ENCODE data around the gene SLC5A9. TPM values are rescaled to one million over a fixed set of nuclear protein-coding genes. Genes with fewer than 3 reads are reported as not detected.
"Not testable (repeated sequence)": the region's sequence is repeated elsewhere in the genome, so short reads cannot be mapped to it uniquely, and the experiment has no call there.

SLC5A9 gene
- polyA plus RNA-seq, 1 donor = 133 TPM

DNA sequence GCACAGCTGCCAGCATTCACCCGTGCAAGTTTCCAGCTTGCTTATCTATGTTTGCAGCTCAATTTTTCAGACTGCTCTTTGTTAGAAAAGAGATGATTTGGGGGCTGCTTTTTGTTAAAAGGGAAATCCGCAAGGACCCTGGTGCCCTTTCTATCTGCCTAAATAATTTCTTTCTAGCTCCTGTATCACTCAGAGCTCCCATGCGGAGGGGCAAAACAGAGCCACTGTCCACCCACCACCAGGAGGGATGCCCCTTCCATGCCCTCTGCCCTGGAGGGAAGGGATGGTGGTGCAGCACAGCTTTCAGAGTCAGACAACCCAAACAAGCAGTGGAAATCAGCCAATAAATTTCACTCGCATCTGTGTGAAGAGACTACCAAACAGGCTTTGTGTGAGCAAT, 13.9 kb upstream of the SLC5A9 start:
- Histone ChIP-seq H3K27me3 (ENCODE audit: control insufficient read depth, insufficient read depth, low read length) (no peaks in the 10 kb centered on the region), H3K4me1 (ENCODE audit: control insufficient read depth, insufficient read depth, low read length) (no peaks in the 10 kb centered on the region), H3K36me3 (ENCODE audit: control insufficient read depth, insufficient read depth, low read length) (no peaks in the 10 kb centered on the region), H3K27ac (ENCODE audit: low read length) (no peak overlapping the region), H3K4me3 (ENCODE audit: low read length) (no peak overlapping the region), H3K9me3 (ENCODE audit: control insufficient read depth, low read depth, low read length) (no peaks in the 10 kb centered on the region)
- DNase-seq = no peak
- no CpG with 5 or more reads among the region's 4 CpGs for WGBS (ENCODE audit: insufficient coverage, low lambda C conversion rate)

DNA sequence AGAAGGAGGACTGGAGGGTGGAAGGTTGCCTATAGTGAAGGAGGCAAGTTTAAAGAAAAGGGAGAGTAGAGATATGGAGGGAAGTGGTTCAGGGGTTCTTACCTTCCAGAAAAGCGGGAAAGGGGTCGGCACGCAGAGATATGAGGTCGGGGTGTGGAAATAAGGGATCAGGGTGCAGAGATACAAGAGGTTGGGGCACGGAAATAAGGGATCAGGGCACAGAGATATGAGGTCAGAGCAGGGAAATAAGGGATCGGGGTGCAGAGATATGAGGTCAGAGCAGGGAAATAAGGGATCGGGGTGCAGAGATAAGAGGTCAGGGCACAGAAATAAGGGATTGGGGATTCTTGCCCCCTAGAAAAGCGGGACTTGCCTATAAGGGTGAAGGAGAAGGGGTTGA, 9.1 kb upstream of the SLC5A9 start:
- H3K4me3 ChIP-seq (ENCODE audit: low read length); H3K9me3 ChIP-seq (ENCODE audit: control insufficient read depth, low read depth, low read length); DNase-seq; H3K27ac ChIP-seq (ENCODE audit: low read length); H3K4me1 ChIP-seq (ENCODE audit: control insufficient read depth, insufficient read depth, low read length); H3K36me3 ChIP-seq (ENCODE audit: control insufficient read depth, insufficient read depth, low read length); H3K27me3 ChIP-seq (ENCODE audit: control insufficient read depth, insufficient read depth, low read length): not testable (repeated sequence)
- WGBS (ENCODE audit: insufficient coverage, low lambda C conversion rate) = 70% methylated on average over 2 of the region's 8 CpGs

DNA sequence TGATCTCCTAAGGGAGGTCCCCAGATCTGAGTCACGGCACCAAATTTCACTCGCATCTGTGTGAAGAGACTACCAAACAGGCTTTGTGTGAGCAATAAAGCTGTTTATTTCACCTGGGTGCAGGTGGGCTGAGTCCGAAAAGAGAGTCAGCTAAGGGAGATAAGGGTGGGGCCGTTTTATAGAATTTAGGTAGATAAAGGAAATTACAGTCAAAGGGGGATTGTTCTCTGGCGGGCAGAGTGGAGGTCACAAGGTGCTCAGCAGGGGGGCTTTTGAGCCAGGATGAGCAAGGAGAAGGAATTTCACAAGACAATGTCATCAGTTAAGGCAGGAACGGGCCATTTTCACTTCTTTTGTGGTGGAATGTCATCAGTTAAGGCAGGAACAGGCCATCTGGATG, 8.2 kb upstream of the SLC5A9 start:
- 20% methylated on average over 1 of the region's 6 CpGs for WGBS (ENCODE audit: insufficient coverage, low lambda C conversion rate)
- not testable (repeated sequence) for H3K4me1 ChIP-seq (ENCODE audit: control insufficient read depth, insufficient read depth, low read length); H3K36me3 ChIP-seq (ENCODE audit: control insufficient read depth, insufficient read depth, low read length); DNase-seq; H3K27me3 ChIP-seq (ENCODE audit: control insufficient read depth, insufficient read depth, low read length); H3K27ac ChIP-seq (ENCODE audit: low read length); H3K4me3 ChIP-seq (ENCODE audit: low read length); H3K9me3 ChIP-seq (ENCODE audit: control insufficient read depth, low read depth, low read length)

DNA sequence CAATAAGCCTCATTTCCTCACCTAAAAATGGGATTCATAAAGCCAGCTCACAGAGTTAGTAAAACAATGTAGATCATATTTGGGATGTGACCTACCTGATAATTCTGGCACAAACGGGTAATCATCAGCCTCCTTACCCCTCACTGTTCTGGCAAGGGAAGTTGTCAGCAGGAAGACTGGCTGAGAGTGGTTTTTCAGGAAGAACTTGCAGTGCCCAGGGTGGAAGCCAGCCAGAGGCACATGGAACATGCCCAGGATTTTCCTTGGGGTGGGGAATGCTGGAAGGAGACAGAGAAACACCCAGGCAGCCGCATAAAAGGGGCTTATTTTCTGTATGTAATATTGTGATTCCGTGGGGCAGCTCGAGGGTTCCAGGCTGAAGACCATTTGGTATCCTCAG, 7.7 kb upstream of the SLC5A9 start:
- Histone ChIP-seq H3K27ac (ENCODE audit: low read length) (no peak overlapping the region), H3K4me1 (ENCODE audit: control insufficient read depth, insufficient read depth, low read length) (no peaks in the 10 kb centered on the region), H3K27me3 (ENCODE audit: control insufficient read depth, insufficient read depth, low read length) (no peaks in the 10 kb centered on the region), H3K9me3 (ENCODE audit: control insufficient read depth, low read depth, low read length) (no peaks in the 10 kb centered on the region), H3K36me3 (ENCODE audit: control insufficient read depth, insufficient read depth, low read length) (no peaks in the 10 kb centered on the region), H3K4me3 (ENCODE audit: low read length) (no peak overlapping the region)
- WGBS (ENCODE audit: insufficient coverage, low lambda C conversion rate) = 100% methylated on average over 1 of the region's 4 CpGs
- DNase-seq = no peak

DNA sequence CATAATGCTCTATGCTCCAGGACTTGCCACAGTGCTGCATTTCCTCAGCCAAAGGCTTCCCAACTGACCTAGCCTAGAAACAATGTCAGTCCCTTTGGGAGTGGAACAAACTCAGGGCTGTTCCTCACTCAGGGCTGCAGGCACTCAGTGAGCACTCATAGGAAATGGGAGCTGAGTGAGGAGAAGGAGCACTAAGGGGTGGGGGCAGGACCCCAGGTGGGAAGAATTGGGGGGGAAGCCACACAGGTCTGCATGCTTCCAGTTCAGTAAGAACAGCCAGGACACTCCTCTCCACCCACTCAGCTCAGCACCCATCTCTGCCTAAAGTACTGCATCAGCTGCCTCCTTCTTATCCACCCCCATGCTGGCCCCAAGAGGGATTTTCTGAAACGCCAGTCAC, 7.3 kb upstream of the SLC5A9 start:
- Histone ChIP-seq H3K4me3 (ENCODE audit: low read length) (no peak overlapping the region), H3K9me3 (ENCODE audit: control insufficient read depth, low read depth, low read length) (no peaks in the 10 kb centered on the region), H3K27ac (ENCODE audit: low read length) (no peak overlapping the region), H3K4me1 (ENCODE audit: control insufficient read depth, insufficient read depth, low read length) (no peaks in the 10 kb centered on the region), H3K36me3 (ENCODE audit: control insufficient read depth, insufficient read depth, low read length) (no peaks in the 10 kb centered on the region), H3K27me3 (ENCODE audit: control insufficient read depth, insufficient read depth, low read length) (no peaks in the 10 kb centered on the region)
- DNase-seq = no peak
- WGBS (ENCODE audit: insufficient coverage, low lambda C conversion rate) = no CpG with 5 or more reads among the region's 1 CpG

DNA sequence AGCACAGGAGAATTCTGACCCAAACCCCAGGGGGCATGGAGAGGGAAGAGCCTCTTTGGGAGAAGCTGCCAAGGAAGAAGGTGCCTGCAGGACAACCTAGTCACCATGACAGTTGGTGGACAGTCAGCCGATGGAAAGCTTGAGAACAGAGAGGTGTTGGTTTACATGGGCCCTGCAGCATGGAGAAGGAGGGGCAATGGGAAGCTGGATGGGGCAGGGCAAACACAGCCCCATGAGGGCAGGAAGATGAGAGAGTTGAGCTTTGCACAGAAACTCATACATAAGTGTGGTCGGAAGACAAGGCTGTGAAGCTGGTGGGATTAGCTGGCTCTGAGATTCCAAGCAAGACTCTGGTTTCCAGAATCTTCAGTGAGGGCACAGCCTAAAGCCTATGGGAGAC, 6.6 kb upstream of the SLC5A9 start:
- no CpG with 5 or more reads among the region's 2 CpGs for WGBS (ENCODE audit: insufficient coverage, low lambda C conversion rate)
- Histone ChIP-seq H3K36me3 (ENCODE audit: control insufficient read depth, insufficient read depth, low read length) (no peaks in the 10 kb centered on the region), H3K4me1 (ENCODE audit: control insufficient read depth, insufficient read depth, low read length) (peaks cover under 1% of the 10 kb centered on the region), H3K4me3 (ENCODE audit: low read length) (no peak overlapping the region), H3K27me3 (ENCODE audit: control insufficient read depth, insufficient read depth, low read length) (no peaks in the 10 kb centered on the region), H3K9me3 (ENCODE audit: control insufficient read depth, low read depth, low read length) (no peaks in the 10 kb centered on the region), H3K27ac (ENCODE audit: low read length) (no peak overlapping the region)
- DNase-seq = no peak

DNA sequence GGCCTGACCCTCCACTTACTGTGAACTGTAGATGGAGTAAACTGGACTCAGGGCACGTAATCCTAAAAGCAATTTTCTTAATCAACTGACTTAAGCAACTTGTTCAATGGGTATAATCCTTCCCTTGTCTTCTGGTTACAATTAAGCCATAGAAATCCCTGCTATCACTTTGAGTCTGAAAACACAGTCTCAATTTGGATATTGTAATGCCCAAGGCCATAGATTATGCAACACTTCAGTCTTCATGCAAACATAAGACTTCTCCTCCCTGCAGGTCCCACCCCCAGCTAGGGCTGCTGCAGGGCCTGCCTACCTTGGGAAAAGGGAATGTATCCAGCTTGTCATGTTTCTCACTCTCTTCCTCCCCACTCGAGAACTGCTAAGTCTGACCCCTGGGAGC, 6.2 kb upstream of the SLC5A9 start:
- no CpG with 5 or more reads among the region's 2 CpGs for WGBS (ENCODE audit: insufficient coverage, low lambda C conversion rate)
- H3K9me3 ChIP-seq (ENCODE audit: control insufficient read depth, low read depth, low read length) = no peaks in the 10 kb centered on the region
- H3K27me3 ChIP-seq (ENCODE audit: control insufficient read depth, insufficient read depth, low read length) = no peaks in the 10 kb centered on the region
- peaks cover 5% of the 10 kb centered on the region for H3K4me1 ChIP-seq (ENCODE audit: control insufficient read depth, insufficient read depth, low read length)
- H3K4me3 ChIP-seq (ENCODE audit: low read length) = no peak overlapping the region
- H3K36me3 ChIP-seq (ENCODE audit: control insufficient read depth, insufficient read depth, low read length) = no peaks in the 10 kb centered on the region
- H3K27ac ChIP-seq (ENCODE audit: low read length) = no peak overlapping the region
- DNase-seq = no peak

DNA sequence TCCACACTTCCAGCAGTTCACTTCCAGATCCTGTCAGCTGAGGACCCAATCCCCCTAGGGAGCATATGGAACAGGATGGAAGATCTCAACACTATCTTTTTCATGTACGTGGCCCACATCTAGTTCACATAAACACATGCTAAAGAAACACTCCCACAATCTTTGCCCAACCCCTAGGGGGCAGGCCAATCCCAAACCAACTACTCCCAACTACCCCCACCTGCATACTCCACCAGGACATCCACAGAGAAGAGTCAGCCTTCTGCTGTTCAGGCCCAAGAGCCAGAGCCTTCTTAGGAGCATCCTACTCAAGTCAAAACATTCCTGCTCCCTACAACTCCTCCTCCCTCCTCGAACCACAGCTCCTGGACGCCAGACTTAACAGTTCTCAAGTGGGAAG, 5.6 kb upstream of the SLC5A9 start:
- Histone ChIP-seq H3K36me3 (ENCODE audit: control insufficient read depth, insufficient read depth, low read length) (no peaks in the 10 kb centered on the region), H3K4me3 (ENCODE audit: low read length) (no peak overlapping the region), H3K27ac (ENCODE audit: low read length) (no peak overlapping the region), H3K27me3 (ENCODE audit: control insufficient read depth, insufficient read depth, low read length) (no peaks in the 10 kb centered on the region), H3K4me1 (ENCODE audit: control insufficient read depth, insufficient read depth, low read length) (peaks cover 11% of the 10 kb centered on the region), H3K9me3 (ENCODE audit: control insufficient read depth, low read depth, low read length) (no peaks in the 10 kb centered on the region)
- WGBS (ENCODE audit: insufficient coverage, low lambda C conversion rate) = no CpG with 5 or more reads among the region's 3 CpGs
- no peak for DNase-seq

DNA sequence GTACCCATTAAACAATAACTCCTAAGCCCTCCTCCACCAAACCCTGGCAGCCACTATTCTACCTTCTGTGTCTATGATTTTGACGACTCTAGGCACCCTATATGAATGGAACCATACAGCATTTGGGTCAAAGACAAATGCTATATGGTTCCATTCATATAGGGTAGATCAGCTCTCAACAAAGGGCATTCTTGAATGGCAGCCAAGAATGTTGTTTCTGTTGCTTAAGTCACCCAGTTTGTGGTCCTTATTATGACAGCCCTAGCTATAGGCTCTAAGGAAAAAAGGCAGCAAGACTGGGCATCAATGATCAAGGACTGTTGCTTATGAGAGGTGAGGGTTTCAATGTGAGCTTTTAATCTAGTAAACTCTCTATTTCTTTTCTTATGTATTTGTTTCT, 4.7 kb upstream of the SLC5A9 start:
- Histone ChIP-seq H3K36me3 (ENCODE audit: control insufficient read depth, insufficient read depth, low read length) (no peaks in the 10 kb centered on the region), H3K4me1 (ENCODE audit: control insufficient read depth, insufficient read depth, low read length) (peaks cover 16% of the 10 kb centered on the region), H3K4me3 (ENCODE audit: low read length) (no peak overlapping the region), H3K27ac (ENCODE audit: low read length) (no peak overlapping the region), H3K9me3 (ENCODE audit: control insufficient read depth, low read depth, low read length) (no peaks in the 10 kb centered on the region), H3K27me3 (ENCODE audit: control insufficient read depth, insufficient read depth, low read length) (no peaks in the 10 kb centered on the region)
- WGBS (ENCODE audit: insufficient coverage, low lambda C conversion rate) = no CpG with 5 or more reads among the region's 1 CpG
- DNase-seq = no peak

DNA sequence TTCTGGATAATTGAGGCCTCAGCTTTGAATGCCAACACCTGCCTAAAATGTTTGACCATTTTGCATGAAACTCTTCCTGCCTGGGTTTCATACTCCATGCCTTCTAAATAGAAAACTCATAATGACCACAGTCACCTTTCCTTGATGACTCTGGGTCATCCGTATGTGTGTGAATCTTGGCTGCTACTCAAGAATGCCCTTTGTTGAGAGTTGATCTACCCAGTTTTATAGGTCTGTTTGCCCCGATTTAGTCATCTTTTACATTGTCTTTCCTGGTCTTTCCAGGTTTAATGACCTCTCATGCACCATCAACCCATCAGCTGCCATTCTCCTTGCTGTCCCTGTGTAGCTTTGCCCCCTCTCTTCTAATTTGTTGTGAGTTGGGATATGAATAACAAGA, 2.7 kb upstream of the SLC5A9 start:
- no peak for DNase-seq
- Histone ChIP-seq H3K4me1 (ENCODE audit: control insufficient read depth, insufficient read depth, low read length) (peaks cover 34% of the 10 kb centered on the region), H3K27ac (ENCODE audit: low read length) (no peak overlapping the region), H3K9me3 (ENCODE audit: control insufficient read depth, low read depth, low read length) (no peaks in the 10 kb centered on the region), H3K27me3 (ENCODE audit: control insufficient read depth, insufficient read depth, low read length) (no peaks in the 10 kb centered on the region), H3K36me3 (ENCODE audit: control insufficient read depth, insufficient read depth, low read length) (peaks cover under 1% of the 10 kb centered on the region), H3K4me3 (ENCODE audit: low read length) (no peak overlapping the region)
- WGBS (ENCODE audit: insufficient coverage, low lambda C conversion rate) = 83% methylated on average over 2 of the region's 2 CpGs

DNA sequence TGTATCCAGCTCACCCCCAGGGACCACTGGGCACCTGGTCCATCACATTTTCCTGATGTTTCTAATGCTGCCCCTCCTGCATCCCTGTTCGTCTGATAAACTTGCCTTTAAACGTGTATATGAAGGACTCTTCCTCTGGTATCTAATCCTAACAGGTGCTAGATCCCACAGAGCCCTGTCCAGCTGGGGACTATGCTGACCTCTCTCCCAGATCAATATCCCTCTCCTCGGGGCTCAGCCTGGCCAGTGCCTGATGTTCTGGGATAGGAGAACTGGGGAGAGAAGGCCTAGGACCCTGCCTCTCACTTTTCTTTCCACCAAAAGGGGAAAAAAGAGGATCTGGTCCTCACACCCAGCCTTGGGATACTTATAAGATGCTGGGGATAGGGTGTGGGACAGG, 1.4 kb upstream of the SLC5A9 start:
- DNase-seq = no peak
- Histone ChIP-seq H3K4me3 (ENCODE audit: low read length) (no peak overlapping the region), H3K36me3 (ENCODE audit: control insufficient read depth, insufficient read depth, low read length) (peaks cover 12% of the 10 kb centered on the region), H3K27me3 (ENCODE audit: control insufficient read depth, insufficient read depth, low read length) (no peaks in the 10 kb centered on the region), H3K27ac (ENCODE audit: low read length) (peak overlapping the region; percentile 93), H3K9me3 (ENCODE audit: control insufficient read depth, low read depth, low read length) (no peaks in the 10 kb centered on the region), H3K4me1 (ENCODE audit: control insufficient read depth, insufficient read depth, low read length) (peaks cover 46% of the 10 kb centered on the region)
- no CpG with 5 or more reads among the region's 3 CpGs for WGBS (ENCODE audit: insufficient coverage, low lambda C conversion rate)
